ENCODE results near the gene METTL21C.

Gene METTL21C

DNA sequence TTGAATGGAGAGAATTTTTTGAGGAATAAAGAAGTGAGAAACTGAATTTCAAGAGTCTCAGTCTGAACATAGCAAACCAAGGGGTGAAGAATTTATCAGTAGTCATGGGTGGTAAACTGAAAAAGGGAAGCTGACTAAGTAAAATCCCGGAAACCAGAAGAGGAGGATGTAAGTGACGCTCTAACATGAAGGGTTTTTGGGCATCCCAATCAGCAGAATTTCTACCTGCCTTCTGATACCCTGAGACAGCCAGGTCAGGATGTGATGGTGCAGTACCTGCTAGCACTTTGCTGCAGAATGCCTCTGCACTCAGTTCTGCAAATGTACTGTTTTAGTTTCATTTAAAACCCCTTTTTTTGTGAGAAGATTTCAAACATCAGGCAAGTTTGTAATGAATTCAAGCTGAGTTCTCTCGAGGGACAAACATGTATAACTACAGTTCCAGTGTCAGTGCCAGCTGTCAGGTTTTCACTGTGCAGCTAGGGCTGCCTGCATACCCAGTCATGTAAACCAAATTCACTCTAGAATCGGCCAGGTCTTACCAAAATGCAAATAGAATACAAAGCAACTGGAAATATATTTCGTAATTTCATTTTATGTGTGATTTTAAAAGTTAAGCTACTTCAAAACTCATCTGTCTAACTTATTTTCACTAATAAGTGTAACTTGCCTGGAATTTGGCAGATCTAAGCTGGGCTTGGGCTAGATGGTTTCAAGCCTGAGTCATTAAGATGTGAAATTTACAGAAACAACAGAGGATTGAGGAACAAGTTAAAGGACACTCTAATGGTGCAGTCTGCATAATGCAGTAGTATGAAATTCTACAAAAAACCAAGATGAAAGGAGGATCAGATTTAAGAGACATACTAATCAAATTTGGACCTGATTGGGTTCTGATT is 13.8 kb downstream of the METTL21C start:
- H3K4me3 ChIP-seq = no peak overlapping the region
- H3K27ac ChIP-seq = no peak overlapping the region
- TF ChIP-seq, protein P1, sequence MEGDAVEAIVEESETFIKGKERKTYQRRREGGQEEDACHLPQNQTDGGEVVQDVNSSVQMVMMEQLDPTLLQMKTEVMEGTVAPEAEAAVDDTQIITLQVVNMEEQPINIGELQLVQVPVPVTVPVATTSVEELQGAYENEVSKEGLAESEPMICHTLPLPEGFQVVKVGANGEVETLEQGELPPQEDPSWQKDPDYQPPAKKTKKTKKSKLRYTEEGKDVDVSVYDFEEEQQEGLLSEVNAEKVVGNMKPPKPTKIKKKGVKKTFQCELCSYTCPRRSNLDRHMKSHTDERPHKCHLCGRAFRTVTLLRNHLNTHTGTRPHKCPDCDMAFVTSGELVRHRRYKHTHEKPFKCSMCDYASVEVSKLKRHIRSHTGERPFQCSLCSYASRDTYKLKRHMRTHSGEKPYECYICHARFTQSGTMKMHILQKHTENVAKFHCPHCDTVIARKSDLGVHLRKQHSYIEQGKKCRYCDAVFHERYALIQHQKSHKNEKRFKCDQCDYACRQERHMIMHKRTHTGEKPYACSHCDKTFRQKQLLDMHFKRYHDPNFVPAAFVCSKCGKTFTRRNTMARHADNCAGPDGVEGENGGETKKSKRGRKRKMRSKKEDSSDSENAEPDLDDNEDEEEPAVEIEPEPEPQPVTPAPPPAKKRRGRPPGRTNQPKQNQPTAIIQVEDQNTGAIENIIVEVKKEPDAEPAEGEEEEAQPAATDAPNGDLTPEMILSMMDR (IDR thresholded peaks at IDR 0.05) = no peak
- no peak for DNase-seq (ENCODE audit: low spot score)

DNA sequence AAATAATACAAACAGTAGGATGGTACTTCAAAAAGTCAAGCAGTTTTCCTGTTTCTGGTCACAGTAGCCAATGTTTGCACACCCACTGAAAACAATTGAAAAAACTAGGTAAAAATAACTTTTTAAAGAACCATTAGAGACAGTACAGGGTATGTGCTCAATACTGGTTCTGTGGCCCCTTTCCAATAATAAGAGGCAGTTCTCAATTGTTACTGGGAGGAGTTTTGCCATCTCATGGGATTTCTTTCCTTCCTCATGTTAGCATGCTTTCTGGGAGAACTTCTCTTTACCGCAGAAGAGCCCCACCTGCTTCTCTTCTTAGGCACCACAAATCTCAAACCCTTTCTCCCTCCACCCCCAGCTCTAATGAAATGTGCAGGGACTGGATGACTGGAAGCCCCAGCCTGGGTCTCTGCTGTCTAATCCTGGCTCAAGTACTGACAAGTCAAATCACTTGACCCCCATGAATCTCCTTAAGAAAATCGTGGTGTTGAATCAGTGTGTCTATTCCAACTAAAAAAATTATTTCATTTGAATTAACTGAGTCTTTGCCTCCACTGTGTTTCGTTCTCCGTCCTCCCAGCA is 14.6 kb downstream of the METTL21C start:
- TF ChIP-seq, protein P1 (IDR thresholded peaks at IDR 0.05) = no peak
- no peak for DNase-seq (ENCODE audit: low spot score)
- H3K27ac ChIP-seq = no peak overlapping the region
- H3K4me3 ChIP-seq = no peak overlapping the region

DNA sequence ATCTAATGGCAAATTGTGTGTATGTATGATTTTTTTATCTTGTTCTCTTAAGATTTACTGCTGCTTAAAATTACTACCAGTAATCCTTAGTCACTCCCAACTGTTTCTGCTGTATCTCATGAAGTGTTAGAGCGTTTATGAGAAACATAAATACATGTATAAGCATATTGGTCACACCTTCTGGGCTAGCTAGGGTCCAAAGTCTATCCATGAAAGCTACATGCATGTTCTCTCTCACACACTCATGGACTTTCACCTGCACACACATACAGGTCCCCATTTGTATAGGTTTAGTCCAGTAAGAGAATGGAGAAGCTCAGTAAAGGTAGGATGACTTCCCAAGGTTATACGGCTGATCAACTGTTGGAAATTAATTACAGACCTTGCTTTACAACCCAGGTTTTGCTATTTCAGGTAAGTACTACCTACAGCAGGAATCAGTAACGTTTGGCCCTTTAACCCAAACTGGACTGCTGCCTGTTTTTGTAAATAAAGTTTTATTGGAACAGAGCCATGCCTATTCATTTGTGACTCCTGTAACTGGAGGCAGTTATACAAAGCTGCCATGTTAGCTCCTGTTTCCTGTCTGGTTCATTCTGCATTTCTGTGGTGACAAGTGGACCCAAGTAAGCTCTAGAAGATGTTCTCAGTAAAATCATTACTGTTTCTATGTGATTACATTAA is 15.3 kb downstream of the METTL21C start:
- DNase-seq (ENCODE audit: low spot score) = no peak
- TF ChIP-seq, protein P1 (IDR thresholded peaks at IDR 0.05) = no peak
- Histone ChIP-seq H3K4me3 (no peak overlapping the region), H3K27ac (no peak overlapping the region)

DNA sequence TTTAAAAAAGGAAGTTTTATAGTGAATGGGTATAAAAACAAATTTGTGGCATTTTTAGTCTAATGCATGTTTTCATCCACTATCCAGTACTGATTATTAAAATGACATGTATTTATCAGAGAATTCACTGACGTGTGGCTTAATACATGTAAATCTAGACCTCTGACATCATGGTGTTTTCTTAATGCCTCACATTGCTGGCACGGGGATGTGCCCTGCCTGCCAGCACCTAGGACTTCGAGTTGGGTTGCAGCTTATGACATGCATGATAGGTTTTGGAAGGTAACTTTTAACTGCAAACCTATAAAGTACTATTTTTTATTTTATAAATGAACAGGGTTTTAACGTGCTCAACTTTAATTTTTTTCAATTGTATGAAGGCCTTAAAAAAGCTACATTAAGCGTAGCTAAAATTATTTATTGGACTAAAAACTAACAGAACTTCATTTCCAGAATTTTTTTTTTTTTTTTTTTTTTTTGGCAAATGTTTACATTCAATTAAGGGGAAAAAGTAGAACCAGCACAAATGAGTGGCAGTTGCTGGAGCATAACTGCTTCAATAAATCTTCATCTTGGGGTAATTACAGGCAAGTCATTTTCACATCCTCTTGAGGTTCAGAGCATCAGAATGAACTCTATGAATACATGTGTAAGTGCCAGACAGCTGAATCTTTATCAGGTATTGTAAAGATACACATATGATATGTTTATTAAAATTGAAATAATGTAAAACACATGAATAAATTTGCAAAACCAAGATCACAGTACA is 16.3 kb downstream of the METTL21C start:
- TF ChIP-seq, protein P1 (IDR thresholded peaks at IDR 0.05) = no peak
- no peak for DNase-seq (ENCODE audit: low spot score)
- no peak overlapping the region for H3K4me3 ChIP-seq
- no peak overlapping the region for H3K27ac ChIP-seq

DNA sequence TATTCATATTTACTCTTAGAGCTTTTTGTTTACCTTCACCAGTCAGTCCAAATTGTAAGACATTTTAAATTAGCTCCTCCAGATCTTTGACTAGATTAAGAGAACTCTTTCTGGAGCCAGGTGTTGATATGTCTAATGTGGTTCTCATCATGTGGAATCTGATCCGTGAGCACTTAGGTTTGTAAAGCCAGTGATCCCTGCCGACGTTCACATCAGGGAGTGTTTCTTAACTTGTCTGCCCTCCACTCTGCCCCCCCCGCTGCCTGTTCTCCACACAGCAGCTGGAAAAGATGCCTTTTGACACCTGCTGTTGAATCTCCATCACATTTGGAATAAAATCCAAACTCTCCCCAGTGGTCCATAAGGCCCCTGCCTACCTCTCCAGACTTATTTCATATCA is 17.7 kb downstream of the METTL21C start:
- DNase-seq (ENCODE audit: low spot score) = no peak
- TF ChIP-seq, protein P1 (IDR thresholded peaks at IDR 0.05) = no peak
- no peak overlapping the region for H3K27ac ChIP-seq
- H3K4me3 ChIP-seq = no peak overlapping the region

DNA sequence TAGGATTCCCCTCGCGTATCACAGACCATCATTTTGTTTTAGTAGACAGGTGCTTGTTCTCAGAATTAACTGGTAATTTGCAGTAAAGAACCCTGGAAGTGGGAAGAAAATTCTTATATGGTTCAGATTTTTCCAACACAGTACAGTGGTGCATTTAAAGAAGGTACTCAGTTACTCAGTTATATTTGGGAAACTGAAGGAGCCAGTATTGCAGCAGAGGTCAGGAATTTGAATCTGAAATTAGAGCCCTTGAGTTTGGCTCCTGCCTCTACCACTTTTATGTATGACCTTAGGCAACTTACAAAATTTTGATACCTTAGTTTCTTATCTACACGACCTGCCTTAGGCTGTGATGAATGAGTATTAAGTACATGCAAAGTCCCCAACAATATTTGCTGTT is 19.7 kb downstream of the METTL21C start:
- Histone ChIP-seq H3K27ac (no peak overlapping the region), H3K4me3 (no peak overlapping the region)
- DNase-seq (ENCODE audit: low spot score) = no peak
- TF ChIP-seq, protein P1 (IDR thresholded peaks at IDR 0.05) = no peak

All from coronary artery (tissue), 2 donors.